Measurements from ENCODE around the gene SSH2. TPM values are rescaled to one million over a fixed set of nuclear protein-coding genes. Genes with fewer than 3 reads are reported as not detected.

The SSH2 gene
- total and polyA plus RNA-seq, 3 donors from 2014 or later = 31.0 to 62.3 (median 37.4) TPM

GRCh38 chr17:29802246-29802645 lies 127.8 kb downstream of the SSH2 start:
- Histone ChIP-seq H3K4me3 (no peak overlapping the region), H3K4me1 (no peaks in the 10 kb centered on the region), H3K9me3 (no peaks in the 10 kb centered on the region), H3K36me3 (ENCODE audit: low read depth, missing control alignments) (no peaks in the 10 kb centered on the region), H3K27me3 (no peaks in the 10 kb centered on the region), H3K27ac (no peak overlapping the region)
- 91 to 94% methylated on average over 3 of the region's 3 CpGs for WGBS, 2 donors
- TF ChIP-seq POLR2A (IDR thresholded peaks at IDR 0.05) = no peak
- TF ChIP-seq, protein P1, sequence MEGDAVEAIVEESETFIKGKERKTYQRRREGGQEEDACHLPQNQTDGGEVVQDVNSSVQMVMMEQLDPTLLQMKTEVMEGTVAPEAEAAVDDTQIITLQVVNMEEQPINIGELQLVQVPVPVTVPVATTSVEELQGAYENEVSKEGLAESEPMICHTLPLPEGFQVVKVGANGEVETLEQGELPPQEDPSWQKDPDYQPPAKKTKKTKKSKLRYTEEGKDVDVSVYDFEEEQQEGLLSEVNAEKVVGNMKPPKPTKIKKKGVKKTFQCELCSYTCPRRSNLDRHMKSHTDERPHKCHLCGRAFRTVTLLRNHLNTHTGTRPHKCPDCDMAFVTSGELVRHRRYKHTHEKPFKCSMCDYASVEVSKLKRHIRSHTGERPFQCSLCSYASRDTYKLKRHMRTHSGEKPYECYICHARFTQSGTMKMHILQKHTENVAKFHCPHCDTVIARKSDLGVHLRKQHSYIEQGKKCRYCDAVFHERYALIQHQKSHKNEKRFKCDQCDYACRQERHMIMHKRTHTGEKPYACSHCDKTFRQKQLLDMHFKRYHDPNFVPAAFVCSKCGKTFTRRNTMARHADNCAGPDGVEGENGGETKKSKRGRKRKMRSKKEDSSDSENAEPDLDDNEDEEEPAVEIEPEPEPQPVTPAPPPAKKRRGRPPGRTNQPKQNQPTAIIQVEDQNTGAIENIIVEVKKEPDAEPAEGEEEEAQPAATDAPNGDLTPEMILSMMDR (IDR thresholded peaks at IDR 0.05) = no peak
- DNase-seq = no peak
- intact Hi-C loops (cut with DNase I; ENCODE audit: low total_unique reads) = loop anchor here (10.0 kb wide), 1 partner anchor 123 kb away; no protein-coding TSS in a partner anchor

- no peaks in the 10 kb centered on the region for H3K36me3 ChIP-seq (ENCODE audit: low read depth, missing control alignments)
- H3K4me3 ChIP-seq = no peak overlapping the region
- H3K9me3 ChIP-seq = no peaks in the 10 kb centered on the region
- H3K4me1 ChIP-seq = no peaks in the 10 kb centered on the region
- no peaks in the 10 kb centered on the region for H3K27me3 ChIP-seq
- 92 to 98% methylated on average over 1 of the region's 1 CpG for WGBS, 2 donors
- TF ChIP-seq, protein P1 (IDR thresholded peaks at IDR 0.05) = no peak
- no peak for TF ChIP-seq POLR2A (IDR thresholded peaks at IDR 0.05)
- intact Hi-C loops (cut with DNase I; ENCODE audit: low total_unique reads) = loop anchor here (10.0 kb wide), 1 partner anchor 124 kb away; no protein-coding TSS in a partner anchor
- DNase-seq = no peak
- no peak overlapping the region for H3K27ac ChIP-seq
Observed at GRCh38 chr17:29800457-29800856, 129.6 kb downstream of the SSH2 start.

- Histone ChIP-seq H3K4me3 (no peak overlapping the region), H3K27ac (no peak overlapping the region), H3K36me3 (ENCODE audit: low read depth, missing control alignments) (no peaks in the 10 kb centered on the region), H3K9me3 (no peaks in the 10 kb centered on the region), H3K4me1 (no peaks in the 10 kb centered on the region), H3K27me3 (no peaks in the 10 kb centered on the region)
- TF ChIP-seq, protein P1 (IDR thresholded peaks at IDR 0.05) = no peak
- no peak for TF ChIP-seq POLR2A (IDR thresholded peaks at IDR 0.05)
- DNase-seq = no peak
- intact Hi-C loops (cut with DNase I; ENCODE audit: low total_unique reads) = no loop called here
- WGBS, 2 donors = 94 to 98% methylated on average over 2 of the region's 2 CpGs
Observed at GRCh38 chr17:29796652-29797051, 133.4 kb downstream of the SSH2 start.

- no peak overlapping the region for H3K27ac ChIP-seq
Observed at GRCh38 chr17:29793501-29793900, 136.5 kb downstream of the SSH2 start.

More at GRCh38 chr17:29793501-29793900, 136.5 kb downstream of the SSH2 start:
- intact Hi-C loops (cut with DNase I; ENCODE audit: low total_unique reads) = no loop called here
- Histone ChIP-seq H3K4me3 (no peak overlapping the region), H3K4me1 (no peaks in the 10 kb centered on the region), H3K27me3 (no peaks in the 10 kb centered on the region), H3K36me3 (ENCODE audit: low read depth, missing control alignments) (no peaks in the 10 kb centered on the region), H3K9me3 (no peaks in the 10 kb centered on the region)
- TF ChIP-seq, protein P1 (IDR thresholded peaks at IDR 0.05) = no peak
- no peak for TF ChIP-seq POLR2A (IDR thresholded peaks at IDR 0.05)
- no peak for DNase-seq
- 70 to 75% methylated on average over 5 of the region's 5 CpGs for WGBS, 2 donors
